Measurements from ENCODE around the gene FANCC.

Gene FANCC, protein sequence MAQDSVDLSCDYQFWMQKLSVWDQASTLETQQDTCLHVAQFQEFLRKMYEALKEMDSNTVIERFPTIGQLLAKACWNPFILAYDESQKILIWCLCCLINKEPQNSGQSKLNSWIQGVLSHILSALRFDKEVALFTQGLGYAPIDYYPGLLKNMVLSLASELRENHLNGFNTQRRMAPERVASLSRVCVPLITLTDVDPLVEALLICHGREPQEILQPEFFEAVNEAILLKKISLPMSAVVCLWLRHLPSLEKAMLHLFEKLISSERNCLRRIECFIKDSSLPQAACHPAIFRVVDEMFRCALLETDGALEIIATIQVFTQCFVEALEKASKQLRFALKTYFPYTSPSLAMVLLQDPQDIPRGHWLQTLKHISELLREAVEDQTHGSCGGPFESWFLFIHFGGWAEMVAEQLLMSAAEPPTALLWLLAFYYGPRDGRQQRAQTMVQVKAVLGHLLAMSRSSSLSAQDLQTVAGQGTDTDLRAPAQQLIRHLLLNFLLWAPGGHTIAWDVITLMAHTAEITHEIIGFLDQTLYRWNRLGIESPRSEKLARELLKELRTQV

DNA sequence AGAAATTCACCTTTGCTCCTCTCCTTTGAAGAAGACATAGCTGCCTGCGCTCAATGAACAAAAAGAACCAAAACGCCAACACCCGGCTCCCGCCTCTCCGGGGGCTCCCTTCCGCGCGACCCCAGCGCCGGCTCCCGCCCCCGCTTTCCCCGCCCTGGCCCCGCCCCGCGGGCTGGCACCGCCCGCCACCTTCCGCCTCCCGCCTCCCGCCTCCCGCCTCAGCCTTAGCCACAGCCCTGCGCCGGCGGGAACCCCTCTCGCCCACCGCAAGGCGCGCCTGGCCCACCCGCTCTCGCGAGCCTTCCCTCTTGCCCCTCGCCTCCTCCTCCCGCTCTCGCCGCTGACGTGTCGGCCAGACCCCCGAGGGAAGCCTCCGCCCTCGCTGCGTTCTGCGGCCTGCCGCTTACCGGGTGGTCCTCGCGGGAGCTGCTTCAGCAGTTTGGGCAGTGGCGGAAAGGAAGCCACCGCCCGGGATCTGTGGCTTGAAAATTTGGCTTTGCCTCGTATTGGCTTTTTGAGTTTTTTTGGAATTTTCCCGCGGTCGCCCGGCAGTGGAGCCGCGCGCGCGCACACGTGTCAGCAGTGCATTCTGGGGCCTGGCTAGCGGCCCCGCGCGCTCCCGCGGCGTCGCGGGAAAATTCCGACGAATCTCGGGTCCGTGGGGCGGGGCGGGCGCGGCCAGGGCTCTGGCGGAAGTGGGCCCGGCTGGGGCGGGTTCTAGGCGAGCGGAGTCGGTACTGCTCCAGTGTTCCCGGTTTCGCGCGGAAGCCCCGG, at the start of gene FANCC:
Gene FANCC, minus strand, starts transcription at position 591 of the 774 bp plus-strand sequence. CDS start 68,418 bp downstream, outside the sequence.
- DNase-seq, result peak; percentile 96

DNA sequence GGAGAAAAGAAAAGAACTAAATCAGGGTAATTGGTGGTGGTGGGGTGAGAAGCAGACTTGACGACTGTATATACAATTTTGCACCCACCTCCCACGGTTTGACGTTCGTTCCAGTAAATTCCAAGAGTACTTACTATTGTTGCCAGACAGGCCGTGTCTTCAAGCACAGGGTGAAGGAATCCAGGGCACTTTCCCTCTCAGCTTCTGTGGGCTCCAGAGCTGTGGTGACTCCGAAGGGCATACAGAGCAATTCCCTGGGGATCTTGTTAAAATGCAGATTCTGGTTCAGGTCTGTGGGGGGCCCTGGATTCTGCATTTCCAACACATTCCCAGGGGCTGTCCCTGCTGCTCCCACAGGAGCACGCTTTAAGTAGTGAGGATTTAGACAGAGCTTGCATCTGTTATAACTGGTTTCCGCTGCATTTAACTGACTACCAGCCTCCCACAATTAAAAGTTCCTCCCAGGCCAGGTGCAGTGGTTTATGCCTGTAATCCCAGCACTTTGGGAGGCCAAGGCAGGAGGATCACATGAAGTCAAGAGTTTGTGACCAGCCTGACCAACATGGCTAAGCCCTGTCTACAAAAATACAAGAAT, 49.3 kb upstream of the FANCC start:
- DNase-seq, result no peak

DNA sequence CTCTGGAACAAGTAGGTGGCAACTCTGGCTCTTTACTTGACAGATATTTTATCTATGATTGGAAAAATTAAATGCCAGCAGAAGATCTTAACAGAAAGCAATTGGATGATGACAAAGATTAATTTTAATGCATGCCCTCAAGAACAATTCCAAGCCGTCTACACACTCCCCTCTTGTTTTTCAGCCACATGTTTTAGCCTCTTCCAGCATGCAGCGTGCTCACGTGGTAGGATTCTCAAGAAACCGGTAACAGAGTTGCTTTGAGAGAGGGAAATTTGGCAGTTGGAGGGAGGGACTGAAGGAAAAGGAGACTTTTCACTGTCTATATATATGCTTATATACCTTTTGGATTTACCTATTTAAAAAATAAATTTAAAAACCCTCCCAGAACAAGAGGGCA, 48.3 kb upstream of the FANCC start:
- no peak for DNase-seq

DNA sequence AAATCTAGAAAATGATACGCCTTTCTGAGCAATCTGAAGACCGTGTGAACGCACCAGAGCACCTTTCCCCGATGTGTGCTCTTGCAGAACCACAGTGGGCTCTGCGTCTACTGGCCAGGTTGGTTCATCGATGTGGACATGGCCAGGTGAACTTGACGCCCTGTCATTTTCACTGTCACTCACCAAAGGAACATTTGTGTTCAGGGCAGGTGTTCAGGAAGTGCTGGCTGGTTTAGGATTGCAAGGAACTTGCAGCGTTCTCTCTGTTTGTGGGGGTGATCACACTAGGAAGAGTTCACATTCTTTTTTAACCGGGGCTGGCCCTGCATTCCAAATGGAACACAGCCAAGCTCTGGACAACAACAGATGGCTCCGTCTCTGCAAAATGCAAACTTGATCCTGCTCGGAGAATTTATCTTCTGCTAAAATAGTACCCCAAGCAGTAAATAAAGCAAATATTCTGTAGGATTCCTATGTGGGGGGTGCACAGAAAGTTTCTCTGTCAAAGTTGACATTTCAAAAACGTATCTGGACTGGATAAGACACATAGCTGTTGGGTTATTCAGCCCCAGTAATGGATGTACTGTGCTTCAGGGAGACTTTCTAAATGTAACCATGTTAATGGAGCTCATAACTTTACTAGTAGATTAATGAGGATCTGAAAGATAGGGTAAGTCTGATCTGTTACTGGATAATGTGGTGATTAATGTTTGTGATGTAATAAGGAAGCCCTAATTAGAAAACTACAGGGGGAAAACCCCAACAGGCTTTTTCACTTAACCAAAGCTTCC, 45.7 kb upstream of the FANCC start:
- DNase-seq, result no peak

DNA sequence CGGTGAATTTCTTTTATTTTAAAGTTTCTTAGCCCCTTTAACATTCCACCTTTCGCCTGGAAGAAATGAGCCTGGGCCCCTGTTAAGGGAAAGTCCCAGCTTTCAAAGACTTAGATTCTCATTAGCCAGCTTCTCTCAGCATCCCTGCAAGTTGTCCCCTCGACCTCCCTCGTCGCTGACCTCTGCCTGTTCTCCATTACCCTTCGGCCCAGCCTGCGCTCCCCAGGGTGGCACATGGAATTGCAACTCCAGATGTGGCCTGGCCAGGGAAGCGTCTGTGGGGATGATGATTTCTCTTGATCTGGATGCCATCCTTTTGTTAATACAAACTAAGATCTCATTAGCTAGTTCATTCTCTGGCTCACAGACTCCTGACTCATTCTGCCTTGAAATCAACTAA, 43.4 kb upstream of the FANCC start:
- no peak for DNase-seq

DNA sequence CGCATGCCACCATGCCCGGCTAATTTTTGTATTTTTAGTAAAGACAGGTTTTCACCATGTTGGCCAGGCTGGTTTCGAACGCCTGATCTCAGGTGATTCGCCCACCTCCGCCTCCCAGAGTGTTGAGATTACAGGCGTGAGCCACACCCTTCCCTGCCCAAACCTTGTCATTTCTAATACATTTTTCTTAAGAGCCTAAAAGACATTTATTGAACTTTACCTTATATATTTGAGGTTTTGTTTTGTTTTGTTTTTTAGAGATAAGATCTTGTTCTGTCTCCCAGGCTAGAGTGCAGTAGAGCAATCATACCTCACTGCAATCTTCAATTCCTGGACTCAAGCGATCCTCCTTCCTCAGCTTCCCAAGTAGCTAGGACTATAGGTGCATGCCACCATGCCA, 39.8 kb upstream of the FANCC start:
- no peak for DNase-seq

DNA sequence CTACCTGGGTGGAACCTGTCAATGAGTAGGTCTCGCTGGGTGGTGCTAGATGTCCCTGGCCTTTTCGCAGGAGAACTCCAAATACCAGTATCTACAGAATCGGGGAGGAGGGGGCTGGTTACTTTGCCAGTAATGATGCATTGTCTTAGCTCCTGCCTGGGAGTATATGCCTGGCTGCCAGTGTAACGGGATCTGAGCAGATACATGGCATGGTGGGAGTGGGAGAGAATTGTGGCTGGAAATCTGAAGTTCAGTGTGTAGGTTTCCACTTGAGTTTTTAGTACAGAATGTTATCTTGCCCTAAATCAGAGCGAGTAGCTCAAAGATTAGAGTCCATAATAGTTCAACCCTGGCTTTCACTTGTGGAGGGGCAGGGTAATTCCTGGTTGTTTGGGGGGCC, 38.0 kb upstream of the FANCC start:
- DNase-seq, result no peak

DNA sequence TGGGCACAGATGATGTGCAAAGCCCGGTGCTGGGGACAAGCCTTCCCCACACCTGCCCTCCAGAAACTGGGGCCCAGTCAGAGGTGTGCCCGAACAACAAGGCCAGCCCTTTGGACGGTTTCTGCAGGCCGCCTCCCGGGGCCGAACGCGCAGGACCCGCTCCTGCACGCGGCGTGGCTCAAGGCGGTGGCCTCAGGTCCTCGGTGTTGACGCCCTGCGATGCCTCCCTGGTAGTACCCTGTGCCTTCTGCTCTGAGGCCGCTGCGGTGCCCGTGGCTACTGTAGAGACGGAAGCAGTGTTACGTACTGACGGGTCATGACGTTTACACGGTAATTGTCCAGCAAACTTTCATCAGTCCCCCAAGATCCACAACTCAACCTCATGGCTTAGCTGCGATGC, 33.5 kb upstream of the FANCC start:
- DNase-seq, result no peak

DNA sequence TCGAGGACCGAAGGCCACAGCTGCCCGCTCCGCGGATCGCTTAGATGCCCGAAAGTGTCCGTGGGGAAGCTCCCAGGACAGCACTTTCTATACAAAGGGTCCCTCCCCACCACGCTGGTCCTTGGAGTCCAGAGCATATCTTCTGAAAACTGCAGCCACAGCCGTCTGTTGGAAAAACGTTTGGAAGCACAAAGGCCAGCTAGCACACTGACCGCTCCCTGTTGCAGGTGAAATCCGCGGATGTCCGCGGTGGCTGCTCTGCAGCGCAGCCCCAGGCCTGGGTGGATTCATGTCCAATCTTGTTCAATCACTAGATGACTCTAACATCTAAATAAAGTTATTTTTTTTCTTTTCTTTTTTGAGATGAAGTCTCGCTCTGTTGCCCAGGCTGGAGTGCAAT, 32.8 kb upstream of the FANCC start:
- no peak for DNase-seq

DNA sequence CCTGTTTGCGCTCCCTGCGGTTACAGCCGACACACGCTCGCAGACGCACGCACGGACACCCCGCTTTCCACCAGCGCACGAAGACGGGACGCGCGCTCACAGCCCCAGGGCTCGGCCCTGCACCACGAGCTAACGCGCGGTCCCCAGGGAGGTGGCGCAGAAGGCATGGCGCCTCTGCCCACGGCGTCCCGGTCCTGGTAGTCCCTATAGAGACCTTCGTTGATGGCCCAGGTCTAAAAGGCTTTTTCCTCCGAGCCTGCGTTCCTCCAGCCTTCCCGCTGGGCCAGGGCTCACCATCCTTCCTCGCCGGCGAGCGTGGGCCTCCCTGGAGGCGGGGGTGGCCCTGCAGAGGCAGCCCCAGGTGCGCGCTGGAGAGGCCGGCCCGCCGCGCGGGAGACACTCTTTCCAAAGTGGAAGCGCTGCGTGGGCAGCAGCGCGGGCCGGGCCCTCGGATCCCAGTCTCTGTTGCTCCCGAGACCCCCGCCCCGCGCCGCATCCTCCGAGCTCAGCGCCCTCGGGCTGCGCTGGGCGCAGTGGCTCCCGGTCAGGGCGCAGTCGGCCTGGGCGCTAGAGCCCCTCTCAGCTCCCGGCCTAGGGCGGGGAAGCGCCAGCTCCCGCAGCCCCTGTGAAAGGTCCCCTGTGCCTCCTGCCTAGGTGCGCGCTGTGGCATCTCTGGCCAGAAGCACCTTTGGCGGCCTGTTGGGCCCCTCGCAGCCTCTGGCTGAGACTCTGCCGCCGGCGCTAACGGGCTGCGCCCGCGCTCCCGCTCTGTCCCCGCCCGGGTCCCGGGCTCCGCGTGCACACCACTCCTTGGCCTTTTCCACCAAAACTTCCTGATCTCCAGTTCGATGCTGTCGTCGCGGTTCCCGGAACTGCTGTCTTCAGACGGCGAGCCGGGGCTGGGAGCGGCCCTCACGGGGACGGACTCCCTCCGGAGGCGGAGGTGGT, 31.9 kb upstream of the FANCC start:
- DNase-seq, result peak; percentile 26

DNA sequence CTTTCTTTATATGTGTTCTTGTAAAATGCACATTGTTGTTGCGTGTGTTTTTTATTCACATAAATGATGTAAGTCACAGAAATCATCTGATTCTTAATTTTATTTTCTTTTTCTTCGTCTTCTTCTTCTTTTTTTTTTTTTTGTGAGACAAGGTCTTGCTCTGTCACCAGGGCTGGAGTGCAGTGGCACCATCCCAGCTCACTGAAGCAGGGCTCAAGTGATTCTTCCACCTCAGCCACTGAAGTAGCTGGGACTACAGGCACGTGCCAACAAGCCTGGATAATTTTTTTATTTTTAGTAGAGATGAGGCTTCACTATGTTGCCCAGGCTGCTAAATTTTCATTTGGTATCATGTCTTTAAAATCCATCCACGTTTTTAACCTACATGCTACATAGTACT, 28.5 kb upstream of the FANCC start:
- DNase-seq, result no peak

DNA sequence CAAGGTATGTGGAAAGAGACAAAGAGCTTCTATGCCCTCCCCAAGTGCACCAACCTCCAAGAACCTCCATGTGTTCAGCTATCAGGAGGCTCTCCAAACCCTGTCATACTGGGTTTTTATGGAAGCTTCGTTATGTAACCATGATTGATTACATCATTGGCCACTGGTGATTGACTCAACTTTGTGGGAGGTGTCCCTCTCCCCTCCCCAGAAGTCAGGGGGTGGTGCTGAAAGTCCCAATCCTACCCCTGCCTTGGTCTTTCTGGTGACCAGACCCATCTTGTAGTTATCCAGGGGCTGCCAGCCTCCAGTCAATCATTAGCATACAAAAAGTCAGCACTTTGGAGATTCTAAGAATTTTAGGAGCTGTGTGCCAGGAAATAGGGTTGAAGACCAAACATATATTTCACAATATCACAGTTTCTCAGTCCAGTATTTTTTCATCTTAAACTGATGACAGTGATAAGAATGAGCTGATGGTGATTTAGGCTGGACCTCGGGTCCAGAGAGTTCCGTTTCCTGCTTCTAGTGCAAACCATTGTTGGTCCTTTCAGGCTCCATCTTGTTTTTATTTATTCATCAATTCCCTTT, 27.3 kb upstream of the FANCC start:
- DNase-seq, result no peak

DNA sequence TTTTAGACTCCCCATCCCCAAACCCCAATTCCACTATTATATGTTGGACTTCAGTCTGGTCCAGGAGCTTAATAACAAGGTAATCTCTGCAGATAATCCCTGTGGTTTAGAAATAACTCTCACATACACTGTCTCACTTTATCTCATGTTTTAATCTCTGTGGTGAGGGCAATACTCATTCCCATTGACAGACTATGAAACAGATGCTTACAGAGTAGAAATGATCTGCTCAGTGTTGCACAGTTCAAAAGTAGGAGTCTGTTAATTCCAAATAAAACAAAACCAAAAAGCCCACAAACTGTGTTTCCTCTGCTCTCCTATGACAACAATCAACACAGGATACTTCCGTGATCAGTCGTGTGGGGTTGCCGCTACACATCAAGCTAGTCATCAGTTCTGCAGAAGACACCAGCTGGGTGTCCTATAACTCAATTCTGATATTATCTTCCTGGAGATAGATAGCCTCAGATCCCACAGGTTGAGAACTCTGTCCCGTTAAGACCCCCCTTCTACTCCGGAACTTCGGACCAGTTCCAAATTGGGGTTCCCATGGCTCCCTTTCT, 26.3 kb upstream of the FANCC start:
- peak; percentile 30 for DNase-seq

DNA sequence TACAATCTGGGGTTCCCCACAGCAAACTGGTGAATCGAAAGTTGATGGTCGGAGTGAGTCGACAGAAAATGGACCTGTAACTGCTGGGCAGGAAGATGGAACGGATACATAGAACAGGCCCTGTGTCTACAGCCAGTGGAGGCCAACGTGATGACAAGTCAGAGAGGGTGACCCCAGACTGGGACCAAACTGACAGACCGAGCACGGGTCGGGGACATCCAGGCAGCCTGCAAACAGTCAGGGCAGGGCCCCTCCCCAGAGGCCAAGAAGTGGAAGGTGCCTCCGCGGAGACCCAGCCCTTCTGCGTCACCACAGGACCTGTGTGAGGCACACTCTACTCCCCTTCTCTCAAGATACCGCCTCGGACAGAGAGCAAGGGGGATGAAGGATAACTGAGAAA, 25.1 kb upstream of the FANCC start:
- DNase-seq, result no peak

DNA sequence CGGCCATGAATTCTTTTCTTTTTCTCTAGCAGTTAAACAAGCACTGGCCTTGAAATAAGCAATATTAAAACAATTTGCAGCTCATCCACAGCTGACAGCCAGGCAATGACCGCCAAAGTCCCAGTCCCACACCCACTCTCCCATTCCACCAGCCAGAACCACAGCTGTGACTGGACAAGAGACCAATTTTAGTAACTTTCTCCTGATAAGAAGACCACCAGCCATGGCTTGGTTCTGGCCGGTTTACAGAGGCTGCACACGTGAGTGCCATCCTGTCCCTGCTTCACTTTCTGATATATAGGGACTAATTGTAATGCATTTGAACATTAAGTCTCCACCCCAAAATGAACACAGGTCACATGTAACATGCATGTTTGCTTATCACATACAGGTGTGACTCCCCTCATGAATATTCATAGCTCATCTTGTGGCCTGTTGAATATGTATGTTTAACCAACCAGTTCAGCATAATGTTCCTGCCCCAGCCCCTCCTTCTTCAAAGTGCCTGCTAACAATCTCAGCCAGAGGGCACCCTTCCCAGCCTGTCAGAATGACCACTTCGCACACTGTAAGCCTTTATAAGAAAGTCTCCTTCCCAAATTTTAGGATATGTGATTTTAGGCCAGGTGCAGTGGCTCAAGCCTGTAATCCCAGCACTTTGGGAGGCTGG, 23.9 kb upstream of the FANCC start:
- DNase-seq, result no peak

DNA sequence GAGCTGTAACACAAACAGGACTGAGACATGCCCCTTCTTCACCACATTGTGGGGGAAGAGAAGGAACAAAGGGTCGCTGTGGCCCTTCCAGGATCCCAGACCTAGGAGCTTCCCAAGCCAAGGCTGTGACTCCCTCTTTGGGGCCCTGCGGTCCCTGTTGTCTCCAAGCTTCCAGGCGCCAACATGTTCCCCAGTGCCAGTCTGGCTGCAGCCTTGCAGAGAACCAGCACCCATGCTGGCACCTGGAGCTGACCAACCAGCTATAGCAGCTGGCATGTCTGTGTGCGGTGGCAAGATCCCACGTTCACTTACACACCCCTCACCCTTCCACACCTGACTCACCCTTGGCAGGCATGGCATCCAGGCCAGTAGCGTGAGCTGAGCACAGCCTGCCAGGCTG, 20.7 kb upstream of the FANCC start:
- no peak for DNase-seq

DNA sequence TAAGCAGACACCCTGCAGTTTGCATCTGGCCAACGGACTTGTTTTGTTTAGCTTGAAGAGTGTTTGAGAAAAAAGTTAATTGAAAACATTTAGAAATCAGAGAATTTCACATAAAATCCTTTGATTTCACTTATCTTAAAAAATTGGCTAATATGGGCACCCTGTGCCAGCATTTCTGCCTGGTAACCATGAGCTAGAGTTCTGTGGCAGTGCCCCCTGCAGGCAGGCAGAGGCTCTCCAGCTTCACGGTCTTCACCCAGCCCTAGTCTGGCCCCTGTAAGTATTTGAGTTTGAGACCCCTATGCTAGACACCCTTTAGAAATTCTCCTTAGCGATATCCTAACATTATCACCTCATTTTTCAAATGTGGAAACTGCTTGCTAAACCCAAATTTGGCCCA, 18.8 kb upstream of the FANCC start:
- DNase-seq, result peak; percentile 44

DNA sequence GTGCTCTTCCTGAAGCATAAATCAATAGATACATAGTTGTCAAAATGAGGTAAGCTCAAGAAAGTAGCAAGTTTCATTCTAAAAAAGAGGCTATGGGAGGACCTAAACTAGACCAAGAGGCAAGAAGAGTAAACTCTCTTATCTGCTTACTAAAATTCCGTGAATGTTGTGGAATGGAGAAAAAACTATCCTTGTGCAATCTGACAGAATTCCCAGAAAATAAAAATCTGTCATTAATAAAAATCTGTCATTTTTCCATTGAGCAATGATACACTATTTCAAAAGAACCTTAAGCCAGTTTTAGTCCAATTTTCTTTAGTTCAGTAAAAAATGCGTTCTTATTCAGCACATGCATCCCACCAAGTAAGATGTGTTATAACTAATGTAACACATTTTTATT, 15.9 kb upstream of the FANCC start:
- no peak for DNase-seq

DNA sequence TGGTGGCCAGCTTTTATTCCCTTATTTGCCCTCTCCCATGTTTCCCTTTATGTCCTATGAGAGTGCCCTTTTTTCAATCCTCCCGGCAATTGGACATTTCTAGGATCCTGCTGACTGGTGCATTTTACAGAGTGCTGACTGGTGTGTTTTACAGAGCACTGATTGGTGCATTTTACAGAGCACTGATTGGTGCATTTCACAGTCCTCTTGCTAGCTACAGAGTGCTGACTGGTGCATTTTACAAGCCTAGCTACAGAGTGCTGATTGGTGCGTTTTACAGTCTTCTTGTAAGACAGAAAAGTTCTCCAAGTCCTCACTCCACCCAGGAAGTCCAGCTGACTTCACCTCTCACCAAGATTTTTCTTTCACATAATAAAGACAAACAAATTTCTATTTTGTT, 15.4 kb upstream of the FANCC start:
- no peak for DNase-seq

DNA sequence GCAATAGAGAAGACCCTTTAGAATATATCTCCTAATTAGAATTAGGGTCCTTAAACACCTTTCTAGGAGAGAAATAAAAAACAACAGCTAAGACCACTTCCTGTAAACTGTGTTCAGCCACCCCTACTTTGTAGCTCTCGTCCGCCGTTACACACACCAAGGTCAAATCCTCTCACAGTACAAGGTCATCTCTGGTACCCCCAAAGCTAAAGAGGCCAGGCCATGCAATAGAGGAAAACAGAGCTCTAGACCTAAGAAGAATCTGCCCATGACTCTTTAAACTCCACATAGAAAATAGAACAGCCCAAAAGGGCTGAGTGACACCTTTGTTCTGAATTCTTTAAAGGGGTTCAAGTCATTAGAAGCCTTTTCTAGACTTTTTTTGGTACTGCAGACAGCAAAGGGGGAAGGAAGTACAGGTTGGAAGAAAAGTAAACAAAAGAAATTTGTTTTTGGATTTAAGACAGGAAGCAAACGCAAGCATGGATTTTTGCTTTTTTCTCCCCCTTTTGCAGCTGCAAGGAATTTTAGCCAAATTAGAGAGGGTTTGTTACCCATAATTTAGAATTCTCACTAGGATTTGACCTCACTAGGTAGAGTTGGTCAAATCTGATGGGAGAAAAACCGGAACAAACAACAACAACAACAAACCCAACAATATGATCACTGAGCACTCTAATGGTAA, 13.4 kb upstream of the FANCC start:
- DNase-seq, result no peak
